ENCODE results near the gene FUT7. TPM values are rescaled to one million over a fixed set of nuclear protein-coding genes. Genes with fewer than 3 reads are reported as not detected.
A peak's percentile ranks its signal among the peaks of the same experiment; 100 is the strongest.
"Not testable (repeated sequence)": the region's sequence is repeated elsewhere in the genome, so short reads cannot be mapped to it uniquely, and the experiment has no call there.

Gene FUT7
- total RNA-seq, 4 donors from 2014 or later = 0.60 TPM; not detected in 3

- Histone ChIP-seq H3K36me3 (peaks cover 0 to 40% (median 0%) of the 10 kb centered on the region in 3 donors), H3K27me3 (no peaks in the 10 kb centered on the region), H3K4me3 (no peak overlapping the region), H3K27ac (no peak overlapping the region), H3K9me3 (no peaks in the 10 kb centered on the region), H3K4me1 (peaks cover 0 to 25% (median 15%) of the 10 kb centered on the region in 4 donors)
- 62 to 70% methylated on average over 6 to 8 of the region's 8 CpGs for WGBS, 2 donors
- no peak for DNase-seq (ENCODE audit: low spot score in 2 of 2)
- no peak for TF ChIP-seq EP300 (IDR thresholded peaks at IDR 0.05)
- TF ChIP-seq, protein P1, sequence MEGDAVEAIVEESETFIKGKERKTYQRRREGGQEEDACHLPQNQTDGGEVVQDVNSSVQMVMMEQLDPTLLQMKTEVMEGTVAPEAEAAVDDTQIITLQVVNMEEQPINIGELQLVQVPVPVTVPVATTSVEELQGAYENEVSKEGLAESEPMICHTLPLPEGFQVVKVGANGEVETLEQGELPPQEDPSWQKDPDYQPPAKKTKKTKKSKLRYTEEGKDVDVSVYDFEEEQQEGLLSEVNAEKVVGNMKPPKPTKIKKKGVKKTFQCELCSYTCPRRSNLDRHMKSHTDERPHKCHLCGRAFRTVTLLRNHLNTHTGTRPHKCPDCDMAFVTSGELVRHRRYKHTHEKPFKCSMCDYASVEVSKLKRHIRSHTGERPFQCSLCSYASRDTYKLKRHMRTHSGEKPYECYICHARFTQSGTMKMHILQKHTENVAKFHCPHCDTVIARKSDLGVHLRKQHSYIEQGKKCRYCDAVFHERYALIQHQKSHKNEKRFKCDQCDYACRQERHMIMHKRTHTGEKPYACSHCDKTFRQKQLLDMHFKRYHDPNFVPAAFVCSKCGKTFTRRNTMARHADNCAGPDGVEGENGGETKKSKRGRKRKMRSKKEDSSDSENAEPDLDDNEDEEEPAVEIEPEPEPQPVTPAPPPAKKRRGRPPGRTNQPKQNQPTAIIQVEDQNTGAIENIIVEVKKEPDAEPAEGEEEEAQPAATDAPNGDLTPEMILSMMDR (IDR thresholded peaks at IDR 0.05) = no peak
- TF ChIP-seq POLR2A (IDR thresholded peaks at IDR 0.05) = no peak
Observed at GRCh38 chr9:137035937-137036336, 4.0 kb upstream of the FUT7 start.

DNA sequence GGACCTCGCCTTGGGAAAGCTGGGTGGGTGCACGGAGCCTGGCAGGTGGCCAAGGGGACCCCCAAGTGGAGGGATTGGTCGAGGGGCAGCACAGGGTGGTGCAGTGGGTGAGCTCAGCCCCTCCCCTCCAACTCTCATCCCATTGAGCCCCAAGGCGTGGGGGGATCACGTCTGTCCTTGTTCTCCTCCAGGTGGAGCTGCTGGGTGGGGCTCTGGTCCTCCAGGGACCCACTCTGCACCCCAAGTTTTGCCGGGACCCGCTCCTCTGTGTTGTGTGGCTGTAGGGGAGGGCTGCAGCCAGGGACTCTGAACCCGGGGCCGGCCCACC, 3.6 kb upstream of the FUT7 start:
- Histone ChIP-seq H3K9me3 (no peaks in the 10 kb centered on the region), H3K27ac (no peak overlapping the region), H3K36me3 (peaks cover 0 to 35% (median 0%) of the 10 kb centered on the region in 3 donors), H3K27me3 (no peaks in the 10 kb centered on the region), H3K4me3 (no peak overlapping the region), H3K4me1 (peaks cover 0 to 29% (median 18%) of the 10 kb centered on the region in 4 donors)
- no peak for DNase-seq (ENCODE audit: low spot score in 2 of 2)
- 24 to 28% methylated on average over 5 to 6 of the region's 9 CpGs for WGBS, 2 donors
- no peak for TF ChIP-seq EP300 (IDR thresholded peaks at IDR 0.05)
- TF ChIP-seq, protein P1 (IDR thresholded peaks at IDR 0.05) = peak in 3 of 5 experiments; percentile 3 to 30 (median 7)
- TF ChIP-seq POLR2A (IDR thresholded peaks at IDR 0.05) = no peak

DNA sequence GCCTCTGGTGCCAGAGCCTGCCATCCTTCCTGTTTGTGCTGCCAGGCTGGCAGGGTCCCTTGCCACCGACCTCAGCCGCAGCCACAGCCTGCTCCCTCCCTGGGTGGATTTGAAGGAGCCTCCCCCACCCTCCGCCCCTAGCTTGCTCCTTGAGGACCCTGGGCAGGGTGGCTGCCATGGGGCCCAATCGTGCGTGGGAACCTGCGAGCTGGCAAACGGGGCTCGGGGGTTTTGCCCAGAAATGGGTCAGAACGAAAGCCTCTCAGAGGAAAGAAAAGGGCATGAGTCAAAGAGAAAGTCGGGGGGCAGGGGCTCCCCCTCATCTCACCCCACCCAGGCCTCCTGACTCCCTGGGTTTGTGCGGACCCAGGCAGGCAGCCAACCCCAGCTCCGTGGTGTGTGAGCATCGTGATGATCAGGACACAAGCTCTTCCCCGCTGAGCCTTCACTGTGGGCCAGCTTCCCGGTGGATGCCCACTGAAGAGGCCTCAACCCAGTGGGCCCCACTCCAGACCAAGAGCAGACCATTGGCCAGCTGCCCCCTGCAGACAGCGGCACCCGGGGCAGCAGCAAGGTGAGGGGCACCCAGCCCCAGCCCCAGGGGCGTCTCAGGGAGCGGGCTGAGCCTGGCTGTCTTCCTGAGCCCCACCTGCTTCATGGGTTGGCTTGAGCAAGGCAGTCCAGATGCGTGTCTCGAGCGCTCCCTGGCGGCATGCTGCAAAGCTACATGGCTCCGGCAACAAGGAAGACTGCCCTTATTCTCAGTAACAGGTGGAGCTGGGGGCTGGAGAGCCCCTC, 3.0 kb upstream of the FUT7 start:
- Histone ChIP-seq H3K27ac (peak overlapping the region in 1 of 4 donors; percentile 7), H3K4me1 (peaks cover 0 to 33% (median 19%) of the 10 kb centered on the region in 4 donors), H3K9me3 (no peaks in the 10 kb centered on the region), H3K27me3 (no peaks in the 10 kb centered on the region), H3K4me3 (peak overlapping the region in 1 of 4 donors; percentile 39), H3K36me3 (peaks cover 0 to 30% (median 0%) of the 10 kb centered on the region in 3 donors)
- TF ChIP-seq EP300 (IDR thresholded peaks at IDR 0.05) (peak in 1 of 2 donors; percentile 38), POLR2A (IDR thresholded peaks at IDR 0.05) (no peak)
- TF ChIP-seq, protein P1 (IDR thresholded peaks at IDR 0.05) = peak; percentile 86 to 96 (median 94)
- peak in 1 of 2 donors; percentile 67 for DNase-seq (ENCODE audit: low spot score in 2 of 2)
- 19 to 22% methylated on average over 11 to 19 of the region's 24 CpGs for WGBS, 2 donors

- no peaks in the 10 kb centered on the region for H3K9me3 ChIP-seq
- H3K27ac ChIP-seq = peak overlapping the region in 1 of 4 donors; percentile 7
- H3K27me3 ChIP-seq = no peaks in the 10 kb centered on the region
- H3K4me3 ChIP-seq = peak overlapping the region in 1 of 4 donors; percentile 39
- DNase-seq (ENCODE audit: low spot score in 2 of 2) = no peak
- peaks cover 0 to 22% (median 0%) of the 10 kb centered on the region in 3 donors for H3K36me3 ChIP-seq
- H3K4me1 ChIP-seq = peaks cover 0 to 39% (median 26%) of the 10 kb centered on the region in 4 donors
- TF ChIP-seq POLR2A (IDR thresholded peaks at IDR 0.05) (no peak), EP300 (IDR thresholded peaks at IDR 0.05) (no peak)
- TF ChIP-seq, protein P1 (IDR thresholded peaks at IDR 0.05) = no peak
- WGBS, 2 donors = 46 to 62% methylated on average over 8 to 11 of the region's 15 CpGs
Observed at GRCh38 chr9:137034039-137034708, 2.3 kb upstream of the FUT7 start.

DNA sequence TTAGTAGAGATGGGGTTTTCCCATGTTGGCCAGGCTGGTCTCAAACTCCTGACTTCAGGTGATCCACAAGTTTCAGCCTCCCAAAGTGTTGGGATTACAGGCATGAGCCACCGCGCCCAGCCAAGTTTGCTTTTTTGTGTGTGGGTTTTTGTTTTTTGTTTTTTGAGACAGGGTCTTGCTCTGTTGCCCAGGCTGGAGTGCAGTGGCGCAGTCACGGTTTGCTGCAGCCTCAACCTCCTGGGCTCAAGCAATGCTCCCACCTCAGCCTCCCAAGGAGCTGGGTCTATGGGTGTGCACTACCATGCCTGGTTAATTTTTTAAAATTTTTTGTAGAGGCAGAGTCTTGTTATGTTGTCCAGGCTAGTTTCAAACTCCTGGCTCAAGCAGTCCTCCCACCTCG, 1.6 kb upstream of the FUT7 start:
- WGBS, 2 donors = 93 to 95% methylated on average over 5 of the region's 5 CpGs
- H3K4me3 ChIP-seq = peak overlapping the region in 1 of 4 donors; percentile 39

More for the DNA sequence above, 1.6 kb upstream of the FUT7 start:
- not testable (repeated sequence) for DNase-seq (ENCODE audit: low spot score in 2 of 2); H3K9me3 ChIP-seq; H3K27ac ChIP-seq; H3K27me3 ChIP-seq
- Histone ChIP-seq H3K36me3 (peaks cover 0 to 15% (median 0%) of the 10 kb centered on the region in 3 donors), H3K4me1 (peaks cover 0 to 46% (median 33%) of the 10 kb centered on the region in 4 donors)

Data from tibial nerve (tissue), 4 donors.